GM23338 (cell line): Measurements from ENCODE around the gene PSMD14. TPM values are rescaled to one million over a fixed set of nuclear protein-coding genes. Genes with fewer than 3 reads are reported as not detected.

Experiments used
- ATAC-seq: fragments of 200-7000 bp; cut with Tn5 transposase; 3 replicates; pipeline ENCODE4 v1.9.1; 2020
- DNase-seq: peaks from one replicate; pipeline ENCODE4 v3.0.0-alpha.2; 2015; ENCODE audit warnings: low spot score
- H2AFZ ChIP-seq: fragments of 200-600 bp; sonication (generic); 2 replicates; pipeline ENCODE4 v1.8.0; 2016; ENCODE audit warnings: antibody characterized with exemption, mild to moderate bottlenecking, moderate library complexity
- H3F3A ChIP-seq: fragments of 200-600 bp; sonication (generic); replicated peaks from 2 replicates; pipeline ENCODE4 v1.8.0; 2017; ENCODE audit warnings: antibody characterized with exemption, mixed run types, low read depth
- H3K27ac ChIP-seq: fragments of 200-600 bp; sonication (generic); 2 replicates; pipeline ENCODE4 v1.6.1; 2016; ENCODE audit warnings: low read depth
- H3K27me3 ChIP-seq: fragments of 200-600 bp; sonication (generic); 2 replicates; pipeline ENCODE4 v1.8.0; 2016; ENCODE audit warnings: mild to moderate bottlenecking, mixed run types, moderate library complexity; ENCODE audit not compliant: insufficient read depth
- H3K36me3 ChIP-seq: fragments of 200-600 bp; sonication (generic); 2 replicates; pipeline ENCODE4 v1.8.0; 2016; ENCODE audit warnings: mild to moderate bottlenecking; ENCODE audit not compliant: insufficient read depth
- H3K4me1 ChIP-seq: fragments of 200-600 bp; sonication (generic); 2 replicates; pipeline ENCODE4 v1.8.0; 2016; ENCODE audit warnings: mild to moderate bottlenecking, moderate library complexity; ENCODE audit not compliant: insufficient read depth
- H3K4me2 ChIP-seq: fragments of 200-600 bp; sonication (generic); 2 replicates; pipeline ENCODE4 v1.7.1; 2017; ENCODE audit warnings: mixed run types
- H3K4me3 ChIP-seq: fragments of 200-600 bp; sonication (generic); 2 replicates; pipeline ENCODE4 v1.6.1; 2016; ENCODE audit warnings: mixed run types
- H3K79me2 ChIP-seq: fragments of 200-600 bp; sonication (generic); replicated peaks from 2 replicates; pipeline ENCODE4 v1.8.0; 2017; ENCODE audit warnings: mild to moderate bottlenecking; ENCODE audit not compliant: insufficient read depth
- H3K9me2 ChIP-seq: fragments of 200-600 bp; sonication (generic); 2 replicates; pipeline ENCODE4 v1.8.0; 2017; ENCODE audit not compliant: insufficient read depth
- H4K20me1 ChIP-seq: fragments of 200-600 bp; sonication (generic); replicated peaks from 2 replicates; pipeline ENCODE4 v1.8.0; 2017; ENCODE audit warnings: mild to moderate bottlenecking; ENCODE audit not compliant: insufficient read depth
- H3K27ac Mint-ChIP-seq: 2 replicates; pipeline ENCODE4 v1.8.0; 2020; ENCODE audit warnings: inconsistent platforms, mild to moderate bottlenecking, moderate library complexity, mixed read lengths
- H3K27me3 Mint-ChIP-seq: 3 replicates; pipeline ENCODE4 v1.8.0; 2022; ENCODE audit warnings: low read depth, mild to moderate bottlenecking, moderate library complexity, mixed read lengths, inconsistent platforms; ENCODE audit not compliant: insufficient read depth, poor library complexity
- H3K36me3 Mint-ChIP-seq: 3 replicates; pipeline ENCODE4 v1.8.0; 2021; ENCODE audit warnings: low read depth, mild to moderate bottlenecking, inconsistent platforms, moderate library complexity, mixed read lengths
- H3K4me1 Mint-ChIP-seq: 3 replicates; pipeline ENCODE4 v1.8.0; 2020; ENCODE audit warnings: mild to moderate bottlenecking, inconsistent platforms, mixed read lengths
- H3K4me3 Mint-ChIP-seq: 3 replicates; pipeline ENCODE4 v1.8.0; 2021; ENCODE audit warnings: moderate library complexity, mild to moderate bottlenecking, inconsistent platforms, mixed read lengths
- H3K9me3 Mint-ChIP-seq: 3 replicates; pipeline ENCODE4 v1.8.0; 2020; ENCODE audit warnings: moderate library complexity, mild to moderate bottlenecking, inconsistent platforms, mixed read lengths
- CREB1 ChIP-seq: fragments of 250-450 bp; sonication (Bioruptor Pico); IDR thresholded peaks from 2 replicates; pipeline ENCODE4 v1.5.0; 2020; ENCODE audit warnings: low read depth, mild to moderate bottlenecking, moderate library complexity
- EZH2 ChIP-seq: fragments of 200-600 bp; sonication (generic); IDR thresholded peaks from one replicate; pipeline ENCODE4 v1.8.0; 2017; ENCODE audit warnings: antibody characterized with exemption, mild to moderate bottlenecking, low read depth; ENCODE audit not compliant: unreplicated experiment
- EZH2phosphoT487 ChIP-seq: fragments of 200-600 bp; sonication (generic); IDR thresholded peaks from one replicate; pipeline ENCODE4 v1.8.1; 2018; ENCODE audit warnings: antibody characterized with exemption; ENCODE audit not compliant: unreplicated experiment
- JUNB ChIP-seq: IDR thresholded peaks from one replicate; pipeline ENCODE4 v1.6.1; 2016; ENCODE audit warnings: antibody characterized with exemption; ENCODE audit not compliant: unreplicated experiment
- NANOG ChIP-seq: IDR thresholded peaks from 2 replicates; pipeline ENCODE4 v1.6.1; 2016; ENCODE audit warnings: antibody characterized with exemption, borderline replicate concordance
- POLR2AphosphoS5 ChIP-seq: IDR thresholded peaks from 2 replicates; pipeline ENCODE4 v1.6.1; 2016; ENCODE audit warnings: antibody characterized with exemption, low read depth
- STAT1 ChIP-seq: IDR thresholded peaks from one replicate; pipeline ENCODE4 v1.6.1; 2016; ENCODE audit warnings: antibody characterized with exemption; ENCODE audit not compliant: unreplicated experiment
- ZNF114 ChIP-seq: fragments of 250-450 bp; sonication (Bioruptor Pico); IDR thresholded peaks from 2 replicates; pipeline ENCODE4 v1.5.0; 2020; ENCODE audit warnings: mild to moderate bottlenecking, moderate library complexity
- ZNF331 ChIP-seq: fragments of 250-450 bp; sonication (Bioruptor Pico); IDR thresholded peaks from 2 replicates; pipeline ENCODE4 v1.5.0; 2020; ENCODE audit warnings: low read depth, mild to moderate bottlenecking, moderate library complexity
- polyA plus RNA-seq: library from polyadenylated mRNA; unstranded; fragments of >200 nt; fragmentation: Nextera tagmentation; extraction: Ambion mirVana; gene quantifications from 2 replicates; pipeline ENCODE4 v1.2.1, GENCODE V29; 2016
- total RNA-seq: library from RNA; depleted of rRNA; stranded (reverse); fragments of >200 nt; shearing (Covaris generic); gene quantifications from 2 replicates; pipeline ENCODE4 v1.2.3, GENCODE V29; 2014
- TF ChIP-seq, protein P1 (sequence below), 2 experiments: fragments of 200-600 bp in 1 of 2; sonication (generic) in 1 of 2; conservative IDR thresholded peaks; 2 replicates each; pipeline versions ENCODE4 v1.5.1 to v1.6.1; 2016 to 2017; ENCODE audit warnings: antibody characterized with exemption in 2 of 2, low read depth in 2 of 2, mild to moderate bottlenecking in 2 of 2, moderate library complexity in 1 of 2
- TF ChIP-seq, protein P2 (sequence below): fragments of 250-450 bp; sonication (Bioruptor Pico); IDR thresholded peaks from 2 replicates; pipeline ENCODE4 v1.5.0; 2020; ENCODE audit warnings: mild to moderate bottlenecking, moderate library complexity
- TF ChIP-seq, protein P3 (sequence below): IDR thresholded peaks from one replicate; pipeline ENCODE4 v1.6.1; 2018; ENCODE audit warnings: antibody characterized with exemption; ENCODE audit not compliant: unreplicated experiment

PSMD14 gene
- total and polyA plus RNA-seq, 2 experiments from 2014 or later, result 92.2 to 123 TPM

DNA sequence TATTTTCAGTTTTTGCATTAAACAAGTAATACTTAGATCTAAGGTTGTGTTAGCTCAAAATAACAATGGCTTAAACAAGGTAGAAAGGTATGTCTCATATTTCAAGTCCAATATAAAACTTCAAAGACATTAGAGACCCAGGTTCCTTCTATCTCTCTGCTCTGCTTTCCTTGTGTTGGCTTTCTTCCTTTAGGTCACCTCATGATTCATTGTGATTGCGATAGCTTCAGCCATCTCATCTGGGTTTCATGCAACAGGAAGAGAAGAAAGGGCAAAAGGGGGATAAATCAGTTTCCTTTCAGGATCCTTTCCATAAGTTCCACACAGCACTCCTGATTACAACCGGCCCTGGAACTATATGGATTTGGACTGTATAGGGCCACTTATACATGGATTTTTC lies 91.9 kb downstream of the PSMD14 start:
- Mint-ChIP-seq H3K4me1 (peaks cover 3% of the 10 kb centered on the region; the same call in 2 of the 3 replicates), H3K27ac (no peak overlapping the region), H3K4me3 (no peak overlapping the region), H3K27me3 (peaks cover 2% of the 10 kb centered on the region), H3K36me3 (peaks cover 28% of the 10 kb centered on the region), H3K9me3 (no peaks in the 10 kb centered on the region)
- Histone ChIP-seq H3K4me1 (peaks cover 3% of the 10 kb centered on the region), H2AFZ (no peak overlapping the region), H3K79me2 (no peaks in the 10 kb centered on the region), H3K4me3 (no peak overlapping the region), H3K36me3 (peaks cover 15% of the 10 kb centered on the region; the same call in 1 of the 2 replicates), H3K27me3 (no peaks in the 10 kb centered on the region), H3K27ac (no peak overlapping the region), H3F3A (no peaks in the 10 kb centered on the region), H3K4me2 (no peak overlapping the region), H4K20me1 (no peaks in the 10 kb centered on the region), H3K9me2 (no peaks in the 10 kb centered on the region)
- TF ChIP-seq ZNF114, result no peak
- ATAC-seq, result no peak
- DNase-seq, result no peak

DNA sequence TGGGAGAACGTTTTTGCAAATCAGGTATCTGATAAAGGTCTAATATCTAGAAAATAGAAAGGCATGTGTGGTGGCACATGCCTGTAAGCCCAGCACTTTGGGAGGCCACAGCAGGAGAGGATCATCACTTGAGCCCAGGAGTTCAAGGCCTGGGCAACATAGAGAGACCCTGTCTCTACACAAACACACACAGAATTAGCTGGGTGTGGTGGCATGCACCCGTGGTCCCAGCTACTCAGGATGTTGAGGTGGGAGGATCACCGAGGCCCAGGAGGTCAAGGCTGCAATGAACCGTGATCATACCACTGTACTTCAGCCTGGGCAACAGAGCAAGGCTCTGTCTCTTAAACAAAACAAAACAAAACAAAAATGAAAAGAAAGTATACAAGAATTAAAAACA lies 94.1 kb downstream of the PSMD14 start:
- Histone ChIP-seq H3K9me2 (no peaks in the 10 kb centered on the region), H3K27ac (no peak overlapping the region), H3K79me2 (no peaks in the 10 kb centered on the region), H3F3A (no peaks in the 10 kb centered on the region), H3K27me3 (no peaks in the 10 kb centered on the region), H3K4me3 (no peak overlapping the region), H3K36me3 (no peaks in the 10 kb centered on the region; the same call in 1 of the 2 replicates), H4K20me1 (no peaks in the 10 kb centered on the region), H2AFZ (no peak overlapping the region), H3K4me1 (no peaks in the 10 kb centered on the region), H3K4me2 (no peak overlapping the region)
- no peaks in the 10 kb centered on the region for H3K4me1 Mint-ChIP-seq
- H3K27me3 Mint-ChIP-seq, result peaks cover 2% of the 10 kb centered on the region
- H3K9me3 Mint-ChIP-seq, result no peaks in the 10 kb centered on the region
- DNase-seq (no peak), ATAC-seq (no peak)
- peaks cover 9% of the 10 kb centered on the region; the same call in 2 of the 3 replicates for H3K36me3 Mint-ChIP-seq
- H3K4me3 Mint-ChIP-seq, result no peak overlapping the region
- H3K27ac Mint-ChIP-seq, result no peak overlapping the region
- TF ChIP-seq, protein P1, sequence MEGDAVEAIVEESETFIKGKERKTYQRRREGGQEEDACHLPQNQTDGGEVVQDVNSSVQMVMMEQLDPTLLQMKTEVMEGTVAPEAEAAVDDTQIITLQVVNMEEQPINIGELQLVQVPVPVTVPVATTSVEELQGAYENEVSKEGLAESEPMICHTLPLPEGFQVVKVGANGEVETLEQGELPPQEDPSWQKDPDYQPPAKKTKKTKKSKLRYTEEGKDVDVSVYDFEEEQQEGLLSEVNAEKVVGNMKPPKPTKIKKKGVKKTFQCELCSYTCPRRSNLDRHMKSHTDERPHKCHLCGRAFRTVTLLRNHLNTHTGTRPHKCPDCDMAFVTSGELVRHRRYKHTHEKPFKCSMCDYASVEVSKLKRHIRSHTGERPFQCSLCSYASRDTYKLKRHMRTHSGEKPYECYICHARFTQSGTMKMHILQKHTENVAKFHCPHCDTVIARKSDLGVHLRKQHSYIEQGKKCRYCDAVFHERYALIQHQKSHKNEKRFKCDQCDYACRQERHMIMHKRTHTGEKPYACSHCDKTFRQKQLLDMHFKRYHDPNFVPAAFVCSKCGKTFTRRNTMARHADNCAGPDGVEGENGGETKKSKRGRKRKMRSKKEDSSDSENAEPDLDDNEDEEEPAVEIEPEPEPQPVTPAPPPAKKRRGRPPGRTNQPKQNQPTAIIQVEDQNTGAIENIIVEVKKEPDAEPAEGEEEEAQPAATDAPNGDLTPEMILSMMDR (conservative IDR thresholded peaks at IDR 0.05; ENCODE audit: low read depth in 2 of 2), result no peak
- TF ChIP-seq NANOG, result no peak
- no peak for TF ChIP-seq JUNB
- TF ChIP-seq POLR2AphosphoS5, result no peak
- no peak for TF ChIP-seq ZNF114
- no peak for TF ChIP-seq CREB1 (CRISPR knock-in tag)
- TF ChIP-seq, protein P2, sequence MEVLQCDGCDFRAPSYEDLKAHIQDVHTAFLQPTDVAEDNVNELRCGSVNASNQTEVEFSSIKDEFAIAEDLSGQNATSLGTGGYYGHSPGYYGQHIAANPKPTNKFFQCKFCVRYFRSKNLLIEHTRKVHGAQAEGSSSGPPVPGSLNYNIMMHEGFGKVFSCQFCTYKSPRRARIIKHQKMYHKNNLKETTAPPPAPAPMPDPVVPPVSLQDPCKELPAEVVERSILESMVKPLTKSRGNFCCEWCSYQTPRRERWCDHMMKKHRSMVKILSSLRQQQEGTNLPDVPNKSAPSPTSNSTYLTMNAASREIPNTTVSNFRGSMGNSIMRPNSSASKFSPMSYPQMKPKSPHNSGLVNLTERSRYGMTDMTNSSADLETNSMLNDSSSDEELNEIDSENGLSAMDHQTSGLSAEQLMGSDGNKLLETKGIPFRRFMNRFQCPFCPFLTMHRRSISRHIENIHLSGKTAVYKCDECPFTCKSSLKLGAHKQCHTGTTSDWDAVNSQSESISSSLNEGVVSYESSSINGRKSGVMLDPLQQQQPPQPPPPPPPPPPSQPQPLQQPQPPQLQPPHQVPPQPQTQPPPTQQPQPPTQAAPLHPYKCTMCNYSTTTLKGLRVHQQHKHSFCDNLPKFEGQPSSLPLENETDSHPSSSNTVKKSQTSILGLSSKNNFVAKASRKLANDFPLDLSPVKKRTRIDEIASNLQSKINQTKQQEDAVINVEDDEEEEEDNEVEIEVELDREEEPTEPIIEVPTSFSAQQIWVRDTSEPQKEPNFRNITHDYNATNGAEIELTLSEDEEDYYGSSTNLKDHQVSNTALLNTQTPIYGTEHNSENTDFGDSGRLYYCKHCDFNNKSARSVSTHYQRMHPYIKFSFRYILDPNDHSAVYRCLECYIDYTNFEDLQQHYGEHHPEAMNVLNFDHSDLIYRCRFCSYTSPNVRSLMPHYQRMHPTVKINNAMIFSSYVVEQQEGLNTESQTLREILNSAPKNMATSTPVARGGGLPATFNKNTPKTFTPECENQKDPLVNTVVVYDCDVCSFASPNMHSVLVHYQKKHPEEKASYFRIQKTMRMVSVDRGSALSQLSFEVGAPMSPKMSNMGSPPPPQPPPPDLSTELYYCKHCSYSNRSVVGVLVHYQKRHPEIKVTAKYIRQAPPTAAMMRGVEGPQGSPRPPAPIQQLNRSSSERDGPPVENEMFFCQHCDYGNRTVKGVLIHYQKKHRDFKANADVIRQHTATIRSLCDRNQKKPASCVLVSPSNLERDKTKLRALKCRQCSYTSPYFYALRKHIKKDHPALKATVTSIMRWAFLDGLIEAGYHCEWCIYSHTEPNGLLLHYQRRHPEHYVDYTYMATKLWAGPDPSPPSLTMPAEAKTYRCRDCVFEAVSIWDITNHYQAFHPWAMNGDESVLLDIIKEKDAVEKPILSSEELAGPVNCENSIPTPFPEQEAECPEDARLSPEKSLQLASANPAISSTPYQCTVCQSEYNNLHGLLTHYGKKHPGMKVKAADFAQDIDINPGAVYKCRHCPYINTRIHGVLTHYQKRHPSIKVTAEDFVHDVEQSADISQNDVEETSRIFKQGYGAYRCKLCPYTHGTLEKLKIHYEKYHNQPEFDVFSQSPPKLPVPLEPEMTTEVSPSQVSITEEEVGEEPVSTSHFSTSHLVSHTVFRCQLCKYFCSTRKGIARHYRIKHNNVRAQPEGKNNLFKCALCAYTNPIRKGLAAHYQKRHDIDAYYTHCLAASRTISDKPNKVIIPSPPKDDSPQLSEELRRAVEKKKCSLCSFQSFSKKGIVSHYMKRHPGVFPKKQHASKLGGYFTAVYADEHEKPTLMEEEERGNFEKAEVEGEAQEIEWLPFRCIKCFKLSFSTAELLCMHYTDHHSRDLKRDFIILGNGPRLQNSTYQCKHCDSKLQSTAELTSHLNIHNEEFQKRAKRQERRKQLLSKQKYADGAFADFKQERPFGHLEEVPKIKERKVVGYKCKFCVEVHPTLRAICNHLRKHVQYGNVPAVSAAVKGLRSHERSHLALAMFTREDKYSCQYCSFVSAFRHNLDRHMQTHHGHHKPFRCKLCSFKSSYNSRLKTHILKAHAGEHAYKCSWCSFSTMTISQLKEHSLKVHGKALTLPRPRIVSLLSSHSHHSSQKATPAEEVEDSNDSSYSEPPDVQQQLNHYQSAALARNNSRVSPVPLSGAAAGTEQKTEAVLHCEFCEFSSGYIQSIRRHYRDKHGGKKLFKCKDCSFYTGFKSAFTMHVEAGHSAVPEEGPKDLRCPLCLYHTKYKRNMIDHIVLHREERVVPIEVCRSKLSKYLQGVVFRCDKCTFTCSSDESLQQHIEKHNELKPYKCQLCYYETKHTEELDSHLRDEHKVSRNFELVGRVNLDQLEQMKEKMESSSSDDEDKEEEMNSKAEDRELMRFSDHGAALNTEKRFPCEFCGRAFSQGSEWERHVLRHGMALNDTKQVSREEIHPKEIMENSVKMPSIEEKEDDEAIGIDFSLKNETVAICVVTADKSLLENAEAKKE (CRISPR knock-in tag), result no peak
- no peak for TF ChIP-seq STAT1
- no peak for TF ChIP-seq EZH2phosphoT487
- TF ChIP-seq, protein P3, sequence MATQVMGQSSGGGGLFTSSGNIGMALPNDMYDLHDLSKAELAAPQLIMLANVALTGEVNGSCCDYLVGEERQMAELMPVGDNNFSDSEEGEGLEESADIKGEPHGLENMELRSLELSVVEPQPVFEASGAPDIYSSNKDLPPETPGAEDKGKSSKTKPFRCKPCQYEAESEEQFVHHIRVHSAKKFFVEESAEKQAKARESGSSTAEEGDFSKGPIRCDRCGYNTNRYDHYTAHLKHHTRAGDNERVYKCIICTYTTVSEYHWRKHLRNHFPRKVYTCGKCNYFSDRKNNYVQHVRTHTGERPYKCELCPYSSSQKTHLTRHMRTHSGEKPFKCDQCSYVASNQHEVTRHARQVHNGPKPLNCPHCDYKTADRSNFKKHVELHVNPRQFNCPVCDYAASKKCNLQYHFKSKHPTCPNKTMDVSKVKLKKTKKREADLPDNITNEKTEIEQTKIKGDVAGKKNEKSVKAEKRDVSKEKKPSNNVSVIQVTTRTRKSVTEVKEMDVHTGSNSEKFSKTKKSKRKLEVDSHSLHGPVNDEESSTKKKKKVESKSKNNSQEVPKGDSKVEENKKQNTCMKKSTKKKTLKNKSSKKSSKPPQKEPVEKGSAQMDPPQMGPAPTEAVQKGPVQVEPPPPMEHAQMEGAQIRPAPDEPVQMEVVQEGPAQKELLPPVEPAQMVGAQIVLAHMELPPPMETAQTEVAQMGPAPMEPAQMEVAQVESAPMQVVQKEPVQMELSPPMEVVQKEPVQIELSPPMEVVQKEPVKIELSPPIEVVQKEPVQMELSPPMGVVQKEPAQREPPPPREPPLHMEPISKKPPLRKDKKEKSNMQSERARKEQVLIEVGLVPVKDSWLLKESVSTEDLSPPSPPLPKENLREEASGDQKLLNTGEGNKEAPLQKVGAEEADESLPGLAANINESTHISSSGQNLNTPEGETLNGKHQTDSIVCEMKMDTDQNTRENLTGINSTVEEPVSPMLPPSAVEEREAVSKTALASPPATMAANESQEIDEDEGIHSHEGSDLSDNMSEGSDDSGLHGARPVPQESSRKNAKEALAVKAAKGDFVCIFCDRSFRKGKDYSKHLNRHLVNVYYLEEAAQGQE, result no peak
- no peak for TF ChIP-seq EZH2
- no peak for TF ChIP-seq ZNF331
